Measurements from ENCODE around the gene ASPN.

Gene ASPN

GRCh38 chr9:92476962-92477361 lies 5.3 kb downstream of the ASPN start:
- TF ChIP-seq POLR2AphosphoS5 (IDR thresholded peaks at IDR 0.05; ENCODE audit: low read depth, low read length) (no peak), SIN3A (IDR thresholded peaks at IDR 0.05; ENCODE audit: borderline replicate concordance, insufficient read depth, low read length) (no peak), TAF1 (IDR thresholded peaks at IDR 0.05; ENCODE audit: borderline replicate concordance, insufficient read depth, low read length) (no peak), FOXP2 (optimal IDR thresholded peaks at IDR 0.05; ENCODE audit: borderline replicate concordance, extremely low read depth, extremely low read length, insufficient read depth) (no peak)
- TF ChIP-seq, protein P1, sequence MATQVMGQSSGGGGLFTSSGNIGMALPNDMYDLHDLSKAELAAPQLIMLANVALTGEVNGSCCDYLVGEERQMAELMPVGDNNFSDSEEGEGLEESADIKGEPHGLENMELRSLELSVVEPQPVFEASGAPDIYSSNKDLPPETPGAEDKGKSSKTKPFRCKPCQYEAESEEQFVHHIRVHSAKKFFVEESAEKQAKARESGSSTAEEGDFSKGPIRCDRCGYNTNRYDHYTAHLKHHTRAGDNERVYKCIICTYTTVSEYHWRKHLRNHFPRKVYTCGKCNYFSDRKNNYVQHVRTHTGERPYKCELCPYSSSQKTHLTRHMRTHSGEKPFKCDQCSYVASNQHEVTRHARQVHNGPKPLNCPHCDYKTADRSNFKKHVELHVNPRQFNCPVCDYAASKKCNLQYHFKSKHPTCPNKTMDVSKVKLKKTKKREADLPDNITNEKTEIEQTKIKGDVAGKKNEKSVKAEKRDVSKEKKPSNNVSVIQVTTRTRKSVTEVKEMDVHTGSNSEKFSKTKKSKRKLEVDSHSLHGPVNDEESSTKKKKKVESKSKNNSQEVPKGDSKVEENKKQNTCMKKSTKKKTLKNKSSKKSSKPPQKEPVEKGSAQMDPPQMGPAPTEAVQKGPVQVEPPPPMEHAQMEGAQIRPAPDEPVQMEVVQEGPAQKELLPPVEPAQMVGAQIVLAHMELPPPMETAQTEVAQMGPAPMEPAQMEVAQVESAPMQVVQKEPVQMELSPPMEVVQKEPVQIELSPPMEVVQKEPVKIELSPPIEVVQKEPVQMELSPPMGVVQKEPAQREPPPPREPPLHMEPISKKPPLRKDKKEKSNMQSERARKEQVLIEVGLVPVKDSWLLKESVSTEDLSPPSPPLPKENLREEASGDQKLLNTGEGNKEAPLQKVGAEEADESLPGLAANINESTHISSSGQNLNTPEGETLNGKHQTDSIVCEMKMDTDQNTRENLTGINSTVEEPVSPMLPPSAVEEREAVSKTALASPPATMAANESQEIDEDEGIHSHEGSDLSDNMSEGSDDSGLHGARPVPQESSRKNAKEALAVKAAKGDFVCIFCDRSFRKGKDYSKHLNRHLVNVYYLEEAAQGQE (IDR thresholded peaks at IDR 0.05; ENCODE audit: insufficient read depth in 1 of 2, low read depth in 2 of 2, low read length in 2 of 2): no peak

- no peak for TF ChIP-seq TAF1 (IDR thresholded peaks at IDR 0.05; ENCODE audit: borderline replicate concordance, insufficient read depth, low read length)
- no peak for TF ChIP-seq POLR2AphosphoS5 (IDR thresholded peaks at IDR 0.05; ENCODE audit: low read depth, low read length)
- no peak for TF ChIP-seq FOXP2 (optimal IDR thresholded peaks at IDR 0.05; ENCODE audit: borderline replicate concordance, extremely low read depth, extremely low read length, insufficient read depth)
- TF ChIP-seq SIN3A (IDR thresholded peaks at IDR 0.05; ENCODE audit: borderline replicate concordance, insufficient read depth, low read length): no peak
- TF ChIP-seq, protein P1 (IDR thresholded peaks at IDR 0.05; ENCODE audit: insufficient read depth in 1 of 2, low read depth in 2 of 2, low read length in 2 of 2): no peak
Observed at GRCh38 chr9:92474587-92474986, 7.7 kb downstream of the ASPN start.

GRCh38 chr9:92468206-92468605 lies 14.1 kb downstream of the ASPN start:
- TF ChIP-seq FOXP2 (optimal IDR thresholded peaks at IDR 0.05; ENCODE audit: borderline replicate concordance, extremely low read depth, extremely low read length, insufficient read depth): no peak

GRCh38 chr9:92467511-92467910 lies 14.8 kb downstream of the ASPN start:
- no peak for TF ChIP-seq POLR2AphosphoS5 (IDR thresholded peaks at IDR 0.05; ENCODE audit: low read depth, low read length)

- TF ChIP-seq SIN3A (IDR thresholded peaks at IDR 0.05; ENCODE audit: borderline replicate concordance, insufficient read depth, low read length): no peak
Observed at GRCh38 chr9:92467041-92467440, 15.3 kb downstream of the ASPN start.

DNA sequence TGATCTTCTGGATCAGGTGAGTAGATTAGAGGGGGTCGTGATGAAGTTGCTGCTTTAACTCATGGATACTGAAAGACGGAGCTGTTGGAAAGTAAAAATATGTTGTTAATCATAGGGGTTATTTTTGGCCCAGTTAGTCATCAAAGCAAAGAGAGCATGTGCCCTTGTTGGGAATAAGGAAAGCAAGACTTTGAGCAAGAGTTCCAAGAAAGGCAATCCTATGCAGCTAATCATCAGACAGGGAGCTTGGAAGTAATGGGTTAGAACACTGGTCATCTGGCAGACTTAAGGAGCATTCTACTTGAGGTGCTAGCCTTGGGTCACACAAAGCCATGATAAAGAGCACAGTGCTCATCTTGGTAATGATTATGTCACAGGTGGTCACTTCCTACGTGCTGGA lies 18.3 kb downstream of the ASPN start:
- TF ChIP-seq TAF1 (IDR thresholded peaks at IDR 0.05; ENCODE audit: borderline replicate concordance, insufficient read depth, low read length) (no peak), SIN3A (IDR thresholded peaks at IDR 0.05; ENCODE audit: borderline replicate concordance, insufficient read depth, low read length) (no peak), POLR2AphosphoS5 (IDR thresholded peaks at IDR 0.05; ENCODE audit: low read depth, low read length) (no peak), FOXP2 (optimal IDR thresholded peaks at IDR 0.05; ENCODE audit: borderline replicate concordance, extremely low read depth, extremely low read length, insufficient read depth) (no peak)

- TF ChIP-seq, protein P1 (IDR thresholded peaks at IDR 0.05; ENCODE audit: insufficient read depth in 1 of 2, low read depth in 2 of 2, low read length in 2 of 2): no peak
- no peak for TF ChIP-seq POLR2AphosphoS5 (IDR thresholded peaks at IDR 0.05; ENCODE audit: low read depth, low read length)
- no peak for TF ChIP-seq SIN3A (IDR thresholded peaks at IDR 0.05; ENCODE audit: borderline replicate concordance, insufficient read depth, low read length)
- TF ChIP-seq TAF1 (IDR thresholded peaks at IDR 0.05; ENCODE audit: borderline replicate concordance, insufficient read depth, low read length): no peak
- no peak for TF ChIP-seq FOXP2 (optimal IDR thresholded peaks at IDR 0.05; ENCODE audit: borderline replicate concordance, extremely low read depth, extremely low read length, insufficient read depth)
Observed at GRCh38 chr9:92463387-92463786, 18.9 kb downstream of the ASPN start.
